KG1 (cell line): ENCODE results near the gene LHFPL5.

Experiments used
- DNase-seq: peaks from one replicate; lab custom pipeline; 2025; lab: John Stamatoyannopoulos, UW

Gene LHFPL5

GRCh38 chr6:35794536-35795452 lies 10.4 kb upstream of the LHFPL5 start:
- no peak for DNase-seq

GRCh38 chr6:35795453-35796071 lies 9.6 kb upstream of the LHFPL5 start:
- DNase-seq = no peak

GRCh38 chr6:35796236-35796635 lies 8.9 kb upstream of the LHFPL5 start:
- no peak for DNase-seq

- DNase-seq = no peak
These were observed 7.2 kb upstream of the LHFPL5 start for GRCh38 chr6:35797837-35798526.

GRCh38 chr6:35798706-35799105 lies 6.4 kb upstream of the LHFPL5 start:
- DNase-seq = no peak

- no peak for DNase-seq
These were observed 4.0 kb upstream of the LHFPL5 start for GRCh38 chr6:35801148-35801547.

- no peak for DNase-seq
These were observed 3.5 kb downstream of the LHFPL5 start for GRCh38 chr6:35808688-35809087.

- no peak for DNase-seq
These were observed 4.7 kb downstream of the LHFPL5 start for GRCh38 chr6:35809809-35810208.

- DNase-seq = no peak
These were observed 6.0 kb downstream of the LHFPL5 start for GRCh38 chr6:35810971-35811698.

GRCh38 chr6:35811699-35811995 lies 6.5 kb downstream of the LHFPL5 start:
- no peak for DNase-seq

GRCh38 chr6:35817515-35817914 lies 12.4 kb downstream of the LHFPL5 start:
- no peak for DNase-seq

GRCh38 chr6:35823601-35824000 lies 18.4 kb downstream of the LHFPL5 start:
- DNase-seq = no peak

GRCh38 chr6:35824552-35825192 lies 19.5 kb downstream of the LHFPL5 start:
- DNase-seq = no peak

GRCh38 chr6:35829306-35829705 lies 24.2 kb downstream of the LHFPL5 start:
- no peak for DNase-seq

- DNase-seq = no peak
These were observed 26.3 kb downstream of the LHFPL5 start for GRCh38 chr6:35831257-35832007.

- DNase-seq = no peak
These were observed 28.4 kb downstream of the LHFPL5 start for GRCh38 chr6:35833536-35833935.

- no peak for DNase-seq
These were observed 33.9 kb downstream of the LHFPL5 start for GRCh38 chr6:35839019-35839418.

- DNase-seq = no peak
These were observed 37.2 kb downstream of the LHFPL5 start for GRCh38 chr6:35842381-35842780.

GRCh38 chr6:35844290-35844689 lies 39.1 kb downstream of the LHFPL5 start:
- DNase-seq = no peak

GRCh38 chr6:35850208-35850607 lies 45.1 kb downstream of the LHFPL5 start:
- no peak for DNase-seq

- DNase-seq = no peak
These were observed 47.8 kb downstream of the LHFPL5 start for GRCh38 chr6:35852994-35853393.
